Measurements from ENCODE around the gene C1orf35.

DNA sequence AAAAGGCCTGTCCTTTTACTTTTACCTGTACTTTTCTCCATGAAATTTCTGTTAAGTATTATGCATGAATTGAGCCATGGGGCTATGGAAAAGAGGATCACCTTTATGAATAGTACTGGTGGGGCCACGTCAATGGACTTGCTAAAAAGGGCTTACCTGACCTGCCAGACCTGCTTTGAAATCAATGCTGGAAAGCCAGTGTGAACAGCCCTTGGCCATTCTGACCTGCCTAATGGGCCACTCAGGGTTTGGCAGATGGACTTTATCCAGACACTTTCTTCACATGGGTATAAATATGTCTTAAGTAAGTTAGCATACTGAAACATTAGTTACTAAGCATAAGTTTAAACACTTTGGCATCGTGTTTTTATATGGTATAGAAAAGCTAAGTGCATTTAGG, 28.6 kb upstream of the C1orf35 start:
- TF ChIP-seq, protein P1, sequence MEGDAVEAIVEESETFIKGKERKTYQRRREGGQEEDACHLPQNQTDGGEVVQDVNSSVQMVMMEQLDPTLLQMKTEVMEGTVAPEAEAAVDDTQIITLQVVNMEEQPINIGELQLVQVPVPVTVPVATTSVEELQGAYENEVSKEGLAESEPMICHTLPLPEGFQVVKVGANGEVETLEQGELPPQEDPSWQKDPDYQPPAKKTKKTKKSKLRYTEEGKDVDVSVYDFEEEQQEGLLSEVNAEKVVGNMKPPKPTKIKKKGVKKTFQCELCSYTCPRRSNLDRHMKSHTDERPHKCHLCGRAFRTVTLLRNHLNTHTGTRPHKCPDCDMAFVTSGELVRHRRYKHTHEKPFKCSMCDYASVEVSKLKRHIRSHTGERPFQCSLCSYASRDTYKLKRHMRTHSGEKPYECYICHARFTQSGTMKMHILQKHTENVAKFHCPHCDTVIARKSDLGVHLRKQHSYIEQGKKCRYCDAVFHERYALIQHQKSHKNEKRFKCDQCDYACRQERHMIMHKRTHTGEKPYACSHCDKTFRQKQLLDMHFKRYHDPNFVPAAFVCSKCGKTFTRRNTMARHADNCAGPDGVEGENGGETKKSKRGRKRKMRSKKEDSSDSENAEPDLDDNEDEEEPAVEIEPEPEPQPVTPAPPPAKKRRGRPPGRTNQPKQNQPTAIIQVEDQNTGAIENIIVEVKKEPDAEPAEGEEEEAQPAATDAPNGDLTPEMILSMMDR (IDR thresholded peaks at IDR 0.05 in 2 of 3, conservative IDR thresholded peaks at IDR 0.05 in 1 of 3; ENCODE audit: insufficient read depth in 2 of 3, low read depth in 1 of 3, low read length in 3 of 3), result no peak
- TF ChIP-seq HDAC6 (IDR thresholded peaks at IDR 0.05; ENCODE audit: low read depth, low read length) (no peak), POLR2AphosphoS5 (IDR thresholded peaks at IDR 0.05; ENCODE audit: control insufficient read depth, insufficient read depth, low read depth, low read length) (no peak), HDGF (IDR thresholded peaks at IDR 0.05) (no peak), ZNF121 (CRISPR knock-in tag; conservative IDR thresholded peaks at IDR 0.05) (no peak), HNRNPUL1 (IDR thresholded peaks at IDR 0.05; ENCODE audit: low read length) (no peak), PHF8 (IDR thresholded peaks at IDR 0.05; ENCODE audit: borderline replicate concordance, low read length) (no peak)
- TF ChIP-seq, protein P2, sequence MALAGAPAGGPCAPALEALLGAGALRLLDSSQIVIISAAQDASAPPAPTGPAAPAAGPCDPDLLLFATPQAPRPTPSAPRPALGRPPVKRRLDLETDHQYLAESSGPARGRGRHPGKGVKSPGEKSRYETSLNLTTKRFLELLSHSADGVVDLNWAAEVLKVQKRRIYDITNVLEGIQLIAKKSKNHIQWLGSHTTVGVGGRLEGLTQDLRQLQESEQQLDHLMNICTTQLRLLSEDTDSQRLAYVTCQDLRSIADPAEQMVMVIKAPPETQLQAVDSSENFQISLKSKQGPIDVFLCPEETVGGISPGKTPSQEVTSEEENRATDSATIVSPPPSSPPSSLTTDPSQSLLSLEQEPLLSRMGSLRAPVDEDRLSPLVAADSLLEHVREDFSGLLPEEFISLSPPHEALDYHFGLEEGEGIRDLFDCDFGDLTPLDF (CRISPR knock-in tag; IDR thresholded peaks at IDR 0.05), result no peak
- TF ChIP-seq, protein P3, sequence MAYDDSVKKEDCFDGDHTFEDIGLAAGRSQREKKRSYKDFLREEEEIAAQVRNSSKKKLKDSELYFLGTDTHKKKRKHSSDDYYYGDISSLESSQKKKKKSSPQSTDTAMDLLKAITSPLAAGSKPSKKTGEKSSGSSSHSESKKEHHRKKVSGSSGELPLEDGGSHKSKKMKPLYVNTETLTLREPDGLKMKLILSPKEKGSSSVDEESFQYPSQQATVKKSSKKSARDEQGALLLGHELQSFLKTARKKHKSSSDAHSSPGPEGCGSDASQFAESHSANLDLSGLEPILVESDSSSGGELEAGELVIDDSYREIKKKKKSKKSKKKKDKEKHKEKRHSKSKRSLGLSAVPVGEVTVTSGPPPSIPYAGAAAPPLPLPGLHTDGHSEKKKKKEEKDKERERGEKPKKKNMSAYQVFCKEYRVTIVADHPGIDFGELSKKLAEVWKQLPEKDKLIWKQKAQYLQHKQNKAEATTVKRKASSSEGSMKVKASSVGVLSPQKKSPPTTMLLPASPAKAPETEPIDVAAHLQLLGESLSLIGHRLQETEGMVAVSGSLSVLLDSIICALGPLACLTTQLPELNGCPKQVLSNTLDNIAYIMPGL (CRISPR knock-in tag; IDR thresholded peaks at IDR 0.05), result no peak
